Measurements from ENCODE around the gene NEDD4L.
A peak's percentile ranks its signal among the peaks of the same experiment; 100 is the strongest.

Gene NEDD4L

DNA sequence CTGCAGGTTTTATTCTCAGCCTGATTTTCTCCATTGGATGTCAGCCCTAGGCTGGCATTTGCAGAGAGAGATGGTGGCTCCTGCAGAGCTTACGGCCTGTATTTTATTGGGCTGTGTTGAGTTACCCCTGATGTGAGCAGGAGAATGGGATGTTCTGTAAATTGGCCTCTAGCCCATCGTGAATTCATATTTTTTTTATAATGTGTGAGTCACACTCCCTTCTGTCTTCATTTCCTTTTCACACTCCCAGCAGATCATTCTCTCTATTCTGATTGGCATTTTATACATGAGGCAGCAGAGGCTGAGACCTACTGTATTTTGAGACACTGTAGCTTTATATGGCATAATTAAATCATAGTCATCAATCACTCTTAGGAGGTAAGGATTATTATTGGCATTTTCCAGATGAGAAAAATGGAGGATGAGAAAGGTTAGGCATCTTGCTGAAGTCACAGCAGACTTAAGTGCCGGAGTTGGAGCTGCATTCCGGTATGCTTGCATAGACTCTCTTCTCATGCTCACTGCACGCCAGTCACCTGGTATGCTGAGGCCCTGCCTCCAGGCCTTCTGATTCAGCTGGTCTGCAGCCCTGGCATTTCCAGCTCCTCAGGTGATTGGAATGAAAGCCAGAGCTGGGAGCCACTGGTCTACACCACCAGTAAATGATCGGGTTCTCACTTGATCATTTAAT is 142.4 kb downstream of the NEDD4L start:
- no peak for TF ChIP-seq ZNF48 (tag by site-specific recombination; IDR thresholded peaks at IDR 0.05)
- peak; percentile 28 for TF ChIP-seq ZIC2 (tag by site-specific recombination; IDR thresholded peaks at IDR 0.05)
- TF ChIP-seq ZSCAN23 (tag by site-specific recombination; IDR thresholded peaks at IDR 0.05), result no peak
- TF ChIP-seq, protein P1, sequence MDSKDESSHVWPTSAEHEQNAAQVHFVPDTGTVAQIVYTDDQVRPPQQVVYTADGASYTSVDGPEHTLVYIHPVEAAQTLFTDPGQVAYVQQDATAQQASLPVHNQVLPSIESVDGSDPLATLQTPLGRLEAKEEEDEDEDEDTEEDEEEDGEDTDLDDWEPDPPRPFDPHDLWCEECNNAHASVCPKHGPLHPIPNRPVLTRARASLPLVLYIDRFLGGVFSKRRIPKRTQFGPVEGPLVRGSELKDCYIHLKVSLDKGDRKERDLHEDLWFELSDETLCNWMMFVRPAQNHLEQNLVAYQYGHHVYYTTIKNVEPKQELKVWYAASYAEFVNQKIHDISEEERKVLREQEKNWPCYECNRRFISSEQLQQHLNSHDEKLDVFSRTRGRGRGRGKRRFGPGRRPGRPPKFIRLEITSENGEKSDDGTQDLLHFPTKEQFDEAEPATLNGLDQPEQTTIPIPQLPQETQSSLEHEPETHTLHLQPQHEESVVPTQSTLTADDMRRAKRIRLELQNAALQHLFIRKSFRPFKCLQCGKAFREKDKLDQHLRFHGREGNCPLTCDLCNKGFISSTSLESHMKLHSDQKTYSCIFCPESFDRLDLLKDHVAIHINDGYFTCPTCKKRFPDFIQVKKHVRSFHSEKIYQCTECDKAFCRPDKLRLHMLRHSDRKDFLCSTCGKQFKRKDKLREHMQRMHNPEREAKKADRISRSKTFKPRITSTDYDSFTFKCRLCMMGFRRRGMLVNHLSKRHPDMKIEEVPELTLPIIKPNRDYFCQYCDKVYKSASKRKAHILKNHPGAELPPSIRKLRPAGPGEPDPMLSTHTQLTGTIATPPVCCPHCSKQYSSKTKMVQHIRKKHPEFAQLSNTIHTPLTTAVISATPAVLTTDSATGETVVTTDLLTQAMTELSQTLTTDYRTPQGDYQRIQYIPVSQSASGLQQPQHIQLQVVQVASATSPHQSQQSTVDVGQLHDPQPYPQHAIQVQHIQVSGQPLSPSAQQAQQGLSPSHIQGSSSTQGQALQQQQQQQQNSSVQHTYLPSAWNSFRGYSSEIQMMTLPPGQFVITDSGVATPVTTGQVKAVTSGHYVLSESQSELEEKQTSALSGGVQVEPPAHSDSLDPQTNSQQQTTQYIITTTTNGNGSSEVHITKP (tag by site-specific recombination; IDR thresholded peaks at IDR 0.05), result peak; percentile 95
- TF ChIP-seq OSR2 (tag by site-specific recombination; IDR thresholded peaks at IDR 0.05), result 0 out of 2 replicates have a peak, but pooled peaks have one; percentile 15
- TF ChIP-seq, protein P2, sequence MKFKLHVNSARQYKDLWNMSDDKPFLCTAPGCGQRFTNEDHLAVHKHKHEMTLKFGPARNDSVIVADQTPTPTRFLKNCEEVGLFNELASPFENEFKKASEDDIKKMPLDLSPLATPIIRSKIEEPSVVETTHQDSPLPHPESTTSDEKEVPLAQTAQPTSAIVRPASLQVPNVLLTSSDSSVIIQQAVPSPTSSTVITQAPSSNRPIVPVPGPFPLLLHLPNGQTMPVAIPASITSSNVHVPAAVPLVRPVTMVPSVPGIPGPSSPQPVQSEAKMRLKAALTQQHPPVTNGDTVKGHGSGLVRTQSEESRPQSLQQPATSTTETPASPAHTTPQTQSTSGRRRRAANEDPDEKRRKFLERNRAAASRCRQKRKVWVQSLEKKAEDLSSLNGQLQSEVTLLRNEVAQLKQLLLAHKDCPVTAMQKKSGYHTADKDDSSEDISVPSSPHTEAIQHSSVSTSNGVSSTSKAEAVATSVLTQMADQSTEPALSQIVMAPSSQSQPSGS (tag by site-specific recombination; IDR thresholded peaks at IDR 0.05; ENCODE audit: low read depth), result no peak
- TF ChIP-seq GLIS1 (tag by site-specific recombination; IDR thresholded peaks at IDR 0.05), result peak; percentile 52; the same call in 1 of the 2 replicates
- TF ChIP-seq, protein P3, sequence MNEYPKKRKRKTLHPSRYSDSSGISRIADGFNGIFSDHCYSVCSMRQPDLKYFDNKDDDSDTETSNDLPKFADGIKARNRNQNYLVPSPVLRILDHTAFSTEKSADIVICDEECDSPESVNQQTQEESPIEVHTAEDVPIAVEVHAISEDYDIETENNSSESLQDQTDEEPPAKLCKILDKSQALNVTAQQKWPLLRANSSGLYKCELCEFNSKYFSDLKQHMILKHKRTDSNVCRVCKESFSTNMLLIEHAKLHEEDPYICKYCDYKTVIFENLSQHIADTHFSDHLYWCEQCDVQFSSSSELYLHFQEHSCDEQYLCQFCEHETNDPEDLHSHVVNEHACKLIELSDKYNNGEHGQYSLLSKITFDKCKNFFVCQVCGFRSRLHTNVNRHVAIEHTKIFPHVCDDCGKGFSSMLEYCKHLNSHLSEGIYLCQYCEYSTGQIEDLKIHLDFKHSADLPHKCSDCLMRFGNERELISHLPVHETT (tag by site-specific recombination; IDR thresholded peaks at IDR 0.05), result no peak
- no peak for TF ChIP-seq ZNF433 (tag by site-specific recombination; IDR thresholded peaks at IDR 0.05; ENCODE audit: low read depth)
- no peak for TF ChIP-seq ZNF558 (tag by site-specific recombination; IDR thresholded peaks at IDR 0.05)
- peak; percentile 59 for TF ChIP-seq ZNF600 (tag by site-specific recombination; IDR thresholded peaks at IDR 0.05)
- TF ChIP-seq SP7 (tag by site-specific recombination; IDR thresholded peaks at IDR 0.05), result 0 out of 2 replicates have a peak, but pooled peaks have one; percentile 21
- TF ChIP-seq, protein P4, sequence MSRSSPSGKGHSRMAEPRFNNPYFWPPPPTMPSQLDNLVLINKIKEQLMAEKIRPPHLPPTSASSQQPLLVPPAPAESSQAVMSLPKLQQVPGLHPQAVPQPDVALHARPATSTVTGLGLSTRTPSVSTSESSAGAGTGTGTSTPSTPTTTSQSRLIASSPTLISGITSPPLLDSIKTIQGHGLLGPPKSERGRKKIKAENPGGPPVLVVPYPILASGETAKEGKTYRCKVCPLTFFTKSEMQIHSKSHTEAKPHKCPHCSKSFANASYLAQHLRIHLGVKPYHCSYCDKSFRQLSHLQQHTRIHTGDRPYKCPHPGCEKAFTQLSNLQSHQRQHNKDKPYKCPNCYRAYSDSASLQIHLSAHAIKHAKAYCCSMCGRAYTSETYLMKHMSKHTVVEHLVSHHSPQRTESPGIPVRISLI (tag by site-specific recombination; IDR thresholded peaks at IDR 0.05), result peak; percentile 55; the same call in 1 of the 2 replicates
- TF ChIP-seq ZNF404 (tag by site-specific recombination; IDR thresholded peaks at IDR 0.05), result no peak
- TF ChIP-seq ZNF623 (tag by site-specific recombination; IDR thresholded peaks at IDR 0.05), result no peak
- TF ChIP-seq, protein P5, sequence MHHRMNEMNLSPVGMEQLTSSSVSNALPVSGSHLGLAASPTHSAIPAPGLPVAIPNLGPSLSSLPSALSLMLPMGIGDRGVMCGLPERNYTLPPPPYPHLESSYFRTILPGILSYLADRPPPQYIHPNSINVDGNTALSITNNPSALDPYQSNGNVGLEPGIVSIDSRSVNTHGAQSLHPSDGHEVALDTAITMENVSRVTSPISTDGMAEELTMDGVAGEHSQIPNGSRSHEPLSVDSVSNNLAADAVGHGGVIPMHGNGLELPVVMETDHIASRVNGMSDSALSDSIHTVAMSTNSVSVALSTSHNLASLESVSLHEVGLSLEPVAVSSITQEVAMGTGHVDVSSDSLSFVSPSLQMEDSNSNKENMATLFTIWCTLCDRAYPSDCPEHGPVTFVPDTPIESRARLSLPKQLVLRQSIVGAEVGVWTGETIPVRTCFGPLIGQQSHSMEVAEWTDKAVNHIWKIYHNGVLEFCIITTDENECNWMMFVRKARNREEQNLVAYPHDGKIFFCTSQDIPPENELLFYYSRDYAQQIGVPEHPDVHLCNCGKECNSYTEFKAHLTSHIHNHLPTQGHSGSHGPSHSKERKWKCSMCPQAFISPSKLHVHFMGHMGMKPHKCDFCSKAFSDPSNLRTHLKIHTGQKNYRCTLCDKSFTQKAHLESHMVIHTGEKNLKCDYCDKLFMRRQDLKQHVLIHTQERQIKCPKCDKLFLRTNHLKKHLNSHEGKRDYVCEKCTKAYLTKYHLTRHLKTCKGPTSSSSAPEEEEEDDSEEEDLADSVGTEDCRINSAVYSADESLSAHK (tag by site-specific recombination; IDR thresholded peaks at IDR 0.05), result no peak
- TF ChIP-seq ZFP37 (tag by site-specific recombination; IDR thresholded peaks at IDR 0.05), result 0 out of 2 replicates have a peak, but pooled peaks have one; percentile 17
- TF ChIP-seq, protein P6, sequence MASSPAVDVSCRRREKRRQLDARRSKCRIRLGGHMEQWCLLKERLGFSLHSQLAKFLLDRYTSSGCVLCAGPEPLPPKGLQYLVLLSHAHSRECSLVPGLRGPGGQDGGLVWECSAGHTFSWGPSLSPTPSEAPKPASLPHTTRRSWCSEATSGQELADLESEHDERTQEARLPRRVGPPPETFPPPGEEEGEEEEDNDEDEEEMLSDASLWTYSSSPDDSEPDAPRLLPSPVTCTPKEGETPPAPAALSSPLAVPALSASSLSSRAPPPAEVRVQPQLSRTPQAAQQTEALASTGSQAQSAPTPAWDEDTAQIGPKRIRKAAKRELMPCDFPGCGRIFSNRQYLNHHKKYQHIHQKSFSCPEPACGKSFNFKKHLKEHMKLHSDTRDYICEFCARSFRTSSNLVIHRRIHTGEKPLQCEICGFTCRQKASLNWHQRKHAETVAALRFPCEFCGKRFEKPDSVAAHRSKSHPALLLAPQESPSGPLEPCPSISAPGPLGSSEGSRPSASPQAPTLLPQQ (tag by site-specific recombination; IDR thresholded peaks at IDR 0.05), result peak; percentile 36; the same call in 1 of the 2 replicates
- ChIA-PET CTCF (interaction anchor here (0.6 to 2.2 kb wide), 7 partner anchors 12 to 309 kb away, joined by 3 to 9 read pairs (median 3); no protein-coding TSS in a partner anchor), POLR2A (interaction anchor here (0.9 kb wide), 1 partner anchor 35 kb away, joined by 5 read pairs; no protein-coding TSS in a partner anchor)

More for the DNA sequence above, 142.4 kb downstream of the NEDD4L start:
- Histone ChIP-seq H3K27ac (ENCODE audit: extremely low read depth, low read depth, low read length) (no peak overlapping the region), H3K4me1 (ENCODE audit: control insufficient read depth, insufficient read depth, low read length) (peaks cover 12% of the 10 kb centered on the region), H3K9me3 (ENCODE audit: control insufficient read depth, insufficient read depth, low read depth, low read length) (no peaks in the 10 kb centered on the region), H3K4me3 (ENCODE audit: low read depth, low read length) (no peak overlapping the region), H3K36me3 (ENCODE audit: control insufficient read depth in 2 of 2, insufficient read depth in 1 of 2, low read length in 2 of 2) (no peaks in the 10 kb centered on the region)
